Endodermal cell (in vitro differentiated cells): Measurements from ENCODE around the gene DOCK2. TPM values are rescaled to one million over a fixed set of nuclear protein-coding genes. Genes with fewer than 3 reads are reported as not detected.

Experiments
- DNase-seq: peaks from one replicate; pipeline ENCODE4 v3.0.0-alpha.2; 2017
- H3K27ac ChIP-seq: 2 replicates; pipeline ENCODE4 v1.5.1; 2013; ENCODE audit warnings: mild to moderate bottlenecking, low read depth, low read length, moderate library complexity
- H3K27me3 ChIP-seq: 2 replicates; pipeline ENCODE4 v1.6.1; 2013; ENCODE audit warnings: mild to moderate bottlenecking, low read length, moderate library complexity; ENCODE audit not compliant: insufficient read depth, control insufficient read depth, poor library complexity, severe bottlenecking
- H3K36me3 ChIP-seq: 2 replicates; pipeline ENCODE4 v1.7.0; 2013; ENCODE audit warnings: mild to moderate bottlenecking, low read length, moderate library complexity; ENCODE audit not compliant: control insufficient read depth, insufficient read depth
- H3K4me1 ChIP-seq: one replicate; pipeline ENCODE4 v1.7.0; 2013; ENCODE audit warnings: low read length; ENCODE audit not compliant: control insufficient read depth, insufficient read depth
- H3K4me3 ChIP-seq: 2 replicates; pipeline ENCODE4 v1.5.1; 2013; ENCODE audit warnings: mild to moderate bottlenecking, low read length, moderate library complexity
- H3K9ac ChIP-seq: 2 replicates; pipeline ENCODE4 v1.6.1; 2013; ENCODE audit warnings: mild to moderate bottlenecking, low read length, moderate library complexity; ENCODE audit not compliant: poor library complexity, severe bottlenecking; ENCODE audit errors: extremely low read depth
- H3K9me3 ChIP-seq: 2 replicates; pipeline ENCODE4 v1.6.1; 2013; ENCODE audit warnings: mild to moderate bottlenecking, low read length, moderate library complexity; ENCODE audit not compliant: control insufficient read depth
- H3K27ac Mint-ChIP-seq: 2 replicates; pipeline ENCODE4 v1.8.0; 2020; ENCODE audit warnings: mixed read lengths
- H3K27me3 Mint-ChIP-seq: 2 replicates; pipeline ENCODE4 v1.8.0; 2021; ENCODE audit warnings: mild to moderate bottlenecking, mixed read lengths; ENCODE audit not compliant: insufficient read depth
- H3K36me3 Mint-ChIP-seq: 2 replicates; pipeline ENCODE4 v1.8.0; 2020; ENCODE audit warnings: low read depth, mixed read lengths
- H3K4me1 Mint-ChIP-seq: 2 replicates; pipeline ENCODE4 v1.8.0; 2020; ENCODE audit warnings: mixed read lengths
- H3K4me3 Mint-ChIP-seq: 2 replicates; pipeline ENCODE4 v1.8.0; 2020; ENCODE audit warnings: mild to moderate bottlenecking, moderate library complexity, mixed read lengths
- H3K9me3 Mint-ChIP-seq: 2 replicates; pipeline ENCODE4 v1.8.0; 2020; ENCODE audit warnings: mild to moderate bottlenecking, mixed read lengths
- WGBS, 2 experiments: methylation state at CpG; one replicate each; pipeline versions ENCODE4 v1.1.5 to v1.1.7; 2013; ENCODE audit warnings: missing lambda C conversion rate in 2 of 2, mixed read lengths in 1 of 2; ENCODE audit not compliant: insufficient coverage in 1 of 2, insufficient read length in 1 of 2; 5-methylcytosine and 5-hydroxymethylcytosine counted together
- total RNA-seq, 2 donors: library from RNA; stranded (reverse); fragmentation: NEBNext Ultra II Directional in 1 of 2; extraction: Animal tissue kit (Norgen Biotek cat#: 25700) in 1 of 2; gene quantifications; 2 replicates in 1 of 2; 3 replicates in 1 of 2; pipeline ENCODE4 v1.2.1, GENCODE V29; 2021
- TF ChIP-seq, protein P1 (sequence below): fragments of 200-600 bp; sonication (generic); conservative IDR thresholded peaks from 2 replicates; pipeline ENCODE4 v1.5.0; 2021; ENCODE audit warnings: antibody characterized with exemption, mild to moderate bottlenecking

The DOCK2 gene
- total RNA-seq, 2 donors from 2014 or later, result 2.6 to 3.9 TPM

DNA sequence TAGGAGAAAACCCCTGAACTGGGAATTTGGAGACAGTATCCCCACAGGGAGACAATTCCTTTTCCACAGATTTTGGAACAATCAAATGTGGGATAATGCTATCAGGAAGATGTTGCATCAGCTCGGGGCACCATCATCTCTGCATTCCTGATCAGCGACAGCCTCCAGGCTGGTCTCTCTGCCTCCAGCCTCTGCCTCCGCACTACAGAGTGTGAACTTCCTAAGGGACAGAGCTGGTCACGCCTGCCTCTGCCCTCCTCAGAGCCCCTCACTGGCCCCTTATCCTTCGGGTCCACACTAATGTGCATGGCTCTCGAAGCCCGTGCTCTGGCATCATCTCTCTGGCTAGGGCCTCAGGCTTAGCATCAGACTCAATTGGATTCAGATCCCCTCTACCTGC lies 477.2 kb downstream of the DOCK2 start:
- no peak overlapping the region for H3K27ac Mint-ChIP-seq

DNA sequence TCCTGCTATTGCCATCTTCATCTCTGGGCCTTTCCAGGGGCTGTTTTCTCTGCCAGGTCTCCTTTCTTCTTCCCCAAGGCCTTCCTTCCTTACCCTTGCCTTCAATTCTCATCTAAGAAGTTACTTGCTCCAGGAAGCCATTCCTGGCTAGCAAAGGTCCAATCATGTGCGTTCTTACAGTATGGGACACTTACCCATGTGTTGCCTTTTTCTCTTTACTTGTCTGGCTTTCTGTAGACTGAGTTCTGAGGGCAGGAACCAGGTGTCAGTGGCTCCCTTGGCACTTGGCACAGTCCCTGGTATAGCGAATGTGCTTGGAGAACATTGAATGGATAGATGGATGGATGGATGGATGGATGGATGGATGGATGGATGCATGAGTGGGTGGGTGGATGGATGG lies 478.9 kb downstream of the DOCK2 start:
- 94 to 96% methylated on average over 2 of the region's 2 CpGs for WGBS, 2 experiments

More for the DNA sequence above, 477.2 kb downstream of the DOCK2 start:
- no peak overlapping the region for H3K27ac ChIP-seq
- peaks cover 2% of the 10 kb centered on the region for H3K36me3 Mint-ChIP-seq
- TF ChIP-seq, protein P1, sequence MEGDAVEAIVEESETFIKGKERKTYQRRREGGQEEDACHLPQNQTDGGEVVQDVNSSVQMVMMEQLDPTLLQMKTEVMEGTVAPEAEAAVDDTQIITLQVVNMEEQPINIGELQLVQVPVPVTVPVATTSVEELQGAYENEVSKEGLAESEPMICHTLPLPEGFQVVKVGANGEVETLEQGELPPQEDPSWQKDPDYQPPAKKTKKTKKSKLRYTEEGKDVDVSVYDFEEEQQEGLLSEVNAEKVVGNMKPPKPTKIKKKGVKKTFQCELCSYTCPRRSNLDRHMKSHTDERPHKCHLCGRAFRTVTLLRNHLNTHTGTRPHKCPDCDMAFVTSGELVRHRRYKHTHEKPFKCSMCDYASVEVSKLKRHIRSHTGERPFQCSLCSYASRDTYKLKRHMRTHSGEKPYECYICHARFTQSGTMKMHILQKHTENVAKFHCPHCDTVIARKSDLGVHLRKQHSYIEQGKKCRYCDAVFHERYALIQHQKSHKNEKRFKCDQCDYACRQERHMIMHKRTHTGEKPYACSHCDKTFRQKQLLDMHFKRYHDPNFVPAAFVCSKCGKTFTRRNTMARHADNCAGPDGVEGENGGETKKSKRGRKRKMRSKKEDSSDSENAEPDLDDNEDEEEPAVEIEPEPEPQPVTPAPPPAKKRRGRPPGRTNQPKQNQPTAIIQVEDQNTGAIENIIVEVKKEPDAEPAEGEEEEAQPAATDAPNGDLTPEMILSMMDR, result no peak
- H3K4me3 ChIP-seq, result no peak overlapping the region
- peaks cover 15% of the 10 kb centered on the region for H3K27me3 Mint-ChIP-seq
- H3K9me3 Mint-ChIP-seq, result peaks cover 15% of the 10 kb centered on the region
- peaks cover 8% of the 10 kb centered on the region for H3K9me3 ChIP-seq
- peaks cover 12% of the 10 kb centered on the region for H3K4me1 ChIP-seq
- WGBS, 2 experiments, result 88 to 89% methylated on average over 7 of the region's 7 CpGs
- peaks cover 41% of the 10 kb centered on the region for H3K4me1 Mint-ChIP-seq
- H3K36me3 ChIP-seq, result no peaks in the 10 kb centered on the region
- DNase-seq, result no peak
- no peak overlapping the region for H3K9ac ChIP-seq
- no peaks in the 10 kb centered on the region for H3K27me3 ChIP-seq
- H3K4me3 Mint-ChIP-seq, result no peak overlapping the region

DNA sequence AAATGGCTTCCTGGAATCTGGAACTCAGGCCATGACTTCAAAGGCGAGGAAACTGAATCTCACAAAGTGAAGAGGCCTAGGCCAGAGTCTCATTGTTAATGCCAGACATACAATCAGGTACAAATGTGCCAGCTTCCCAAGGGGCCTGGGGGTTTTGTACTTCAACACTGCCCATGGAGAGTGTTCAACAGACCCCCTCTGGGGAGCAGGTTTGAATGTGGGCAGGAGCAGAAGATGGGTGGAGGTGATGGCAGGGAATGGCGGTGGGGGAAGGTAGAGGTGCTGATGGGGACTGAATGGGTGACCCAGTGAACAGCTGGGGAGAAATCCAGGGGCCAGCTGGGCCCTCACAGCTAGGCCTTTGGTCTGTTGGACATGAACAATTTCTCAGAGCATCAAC lies 480.7 kb downstream of the DOCK2 start:
- no peak overlapping the region for H3K27ac ChIP-seq
- H3K9me3 ChIP-seq, result peaks cover 8% of the 10 kb centered on the region
- H3K27me3 ChIP-seq, result no peaks in the 10 kb centered on the region
- peak; percentile 28 for DNase-seq
- Mint-ChIP-seq H3K27ac (no peak overlapping the region), H3K9me3 (peaks cover 15% of the 10 kb centered on the region), H3K36me3 (peaks cover 2% of the 10 kb centered on the region), H3K4me3 (no peak overlapping the region), H3K27me3 (peaks cover 8% of the 10 kb centered on the region), H3K4me1 (peaks cover 11% of the 10 kb centered on the region)
- H3K4me3 ChIP-seq, result no peak overlapping the region
- no peaks in the 10 kb centered on the region for H3K36me3 ChIP-seq
- H3K9ac ChIP-seq, result no peak overlapping the region
- WGBS, 2 experiments, result 87 to 92% methylated on average over 1 to 2 of the region's 2 CpGs
- H3K4me1 ChIP-seq, result no peaks in the 10 kb centered on the region
- TF ChIP-seq, protein P1, result no peak

More for the DNA sequence above, 478.9 kb downstream of the DOCK2 start:
- Mint-ChIP-seq H3K27me3 (peaks cover 16% of the 10 kb centered on the region), H3K27ac (no peak overlapping the region), H3K4me1 (peaks cover 24% of the 10 kb centered on the region), H3K9me3 (peaks cover 15% of the 10 kb centered on the region), H3K4me3 (no peak overlapping the region), H3K36me3 (peaks cover 2% of the 10 kb centered on the region)
- H3K27me3 ChIP-seq, result no peaks in the 10 kb centered on the region
- no peak overlapping the region for H3K9ac ChIP-seq
- H3K9me3 ChIP-seq, result peaks cover 8% of the 10 kb centered on the region
- TF ChIP-seq, protein P1, result no peak
- peaks cover 10% of the 10 kb centered on the region for H3K4me1 ChIP-seq
- no peak overlapping the region for H3K27ac ChIP-seq
- no peak for DNase-seq
- no peaks in the 10 kb centered on the region for H3K36me3 ChIP-seq
- no peak overlapping the region for H3K4me3 ChIP-seq
